H1 (cell line): Measurements from ENCODE around the gene PROX2.

Source experiments
- ATF3 ChIP-seq: IDR thresholded peaks from 2 replicates; pipeline ENCODE4 v1.6.1; 2011; ENCODE audit warnings: low read depth, mild to moderate bottlenecking, low read length; ENCODE audit not compliant: insufficient read depth
- EP300 ChIP-seq, 2 experiments: IDR thresholded peaks; 1 replicate in 1 of 2; 2 replicates in 1 of 2; pipeline ENCODE4 v1.6.1; 2011 to 2012; ENCODE audit warnings: low read depth in 2 of 2, low read length in 2 of 2, mild to moderate bottlenecking in 2 of 2, borderline replicate concordance in 1 of 2, inconsistent platforms in 1 of 2, moderate library complexity in 1 of 2
- GTF2F1 ChIP-seq: IDR thresholded peaks from 2 replicates; pipeline ENCODE4 v1.6.1; 2012; ENCODE audit warnings: low read depth, low read length, improper control_type of control experiment, borderline replicate concordance
- KDM1A ChIP-seq: fragments of 200-600, 300-600 bp; sonication (generic); IDR thresholded peaks from 2 replicates; pipeline ENCODE4 v1.7.1; 2016; ENCODE audit warnings: mild to moderate bottlenecking, low read length, borderline replicate concordance
- POLR2A ChIP-seq, 2 experiments: IDR thresholded peaks; 1 replicate in 1 of 2; 2 replicates in 1 of 2; pipeline ENCODE4 v1.6.1; 2011; ENCODE audit warnings: low read depth in 2 of 2, low read length in 2 of 2, mild to moderate bottlenecking in 2 of 2; ENCODE audit errors: control extremely low read depth in 1 of 2
- TF ChIP-seq, protein P1 (sequence below), 3 experiments: IDR thresholded peaks; 1 replicate in 2 of 3; 2 replicates in 1 of 3; pipeline versions ENCODE4 v1.5.1 to v1.6.1; 2011; ENCODE audit warnings: low read length in 3 of 3, mild to moderate bottlenecking in 3 of 3, inconsistent platforms in 2 of 3, low read depth in 1 of 3, moderate library complexity in 1 of 3; ENCODE audit not compliant: insufficient read depth in 1 of 3; ENCODE audit errors: control extremely low read depth in 1 of 3
- TF ChIP-seq, protein P2 (sequence below): IDR thresholded peaks from 2 replicates; pipeline ENCODE4 v1.6.1; 2012; ENCODE audit warnings: inconsistent platforms
- TF ChIP-seq, protein P3 (sequence below): IDR thresholded peaks from 2 replicates; pipeline ENCODE4 v1.6.1; 2011; ENCODE audit warnings: low read length, improper control_type of control experiment

DNA sequence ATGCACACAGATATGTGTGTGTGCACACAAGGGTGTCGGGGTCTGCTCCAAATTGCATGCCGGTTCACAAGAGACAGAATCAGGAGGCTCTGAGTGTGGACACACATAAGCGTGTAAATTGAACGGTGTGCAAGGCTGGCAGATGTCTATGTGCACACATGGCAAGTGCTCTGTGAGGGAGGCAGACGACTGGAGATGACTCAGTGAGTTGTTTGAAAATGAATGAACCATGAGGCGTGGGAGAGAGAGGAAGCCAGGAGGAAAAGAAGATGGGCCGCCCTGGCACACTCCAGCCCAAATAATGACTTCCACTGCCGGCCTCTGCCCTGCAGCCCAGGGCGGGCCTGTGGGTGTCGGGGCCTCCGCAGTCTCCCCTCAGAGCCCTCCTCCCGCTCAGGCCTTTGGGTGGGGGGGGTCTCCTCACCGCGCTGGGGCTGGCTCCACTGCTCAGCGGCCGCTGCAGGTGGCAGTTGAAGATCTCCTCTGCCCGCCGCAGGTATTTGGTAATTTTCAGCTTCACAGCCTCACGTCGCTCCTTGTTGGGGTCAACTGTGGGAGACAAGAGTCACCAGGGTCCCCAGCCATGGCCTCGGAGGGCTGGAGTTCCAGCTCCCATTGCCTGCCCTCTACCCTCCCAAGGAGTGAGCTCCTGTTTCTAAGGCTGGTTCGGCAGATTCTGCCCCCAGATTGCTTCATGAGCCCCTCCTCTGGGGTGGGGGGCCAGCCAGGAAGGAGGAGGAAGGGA lies 43.6 kb upstream of the PROX2 start:
- TF ChIP-seq POLR2A (IDR thresholded peaks at IDR 0.05; ENCODE audit: control extremely low read depth in 1 of 2, low read depth in 2 of 2, low read length in 2 of 2) (no peak), GTF2F1 (no peak), ATF3 (no peak), EP300 (IDR thresholded peaks at IDR 0.05; ENCODE audit: borderline replicate concordance in 1 of 2, low read depth in 2 of 2, low read length in 2 of 2) (no peak), KDM1A (no peak)
- TF ChIP-seq, protein P1, sequence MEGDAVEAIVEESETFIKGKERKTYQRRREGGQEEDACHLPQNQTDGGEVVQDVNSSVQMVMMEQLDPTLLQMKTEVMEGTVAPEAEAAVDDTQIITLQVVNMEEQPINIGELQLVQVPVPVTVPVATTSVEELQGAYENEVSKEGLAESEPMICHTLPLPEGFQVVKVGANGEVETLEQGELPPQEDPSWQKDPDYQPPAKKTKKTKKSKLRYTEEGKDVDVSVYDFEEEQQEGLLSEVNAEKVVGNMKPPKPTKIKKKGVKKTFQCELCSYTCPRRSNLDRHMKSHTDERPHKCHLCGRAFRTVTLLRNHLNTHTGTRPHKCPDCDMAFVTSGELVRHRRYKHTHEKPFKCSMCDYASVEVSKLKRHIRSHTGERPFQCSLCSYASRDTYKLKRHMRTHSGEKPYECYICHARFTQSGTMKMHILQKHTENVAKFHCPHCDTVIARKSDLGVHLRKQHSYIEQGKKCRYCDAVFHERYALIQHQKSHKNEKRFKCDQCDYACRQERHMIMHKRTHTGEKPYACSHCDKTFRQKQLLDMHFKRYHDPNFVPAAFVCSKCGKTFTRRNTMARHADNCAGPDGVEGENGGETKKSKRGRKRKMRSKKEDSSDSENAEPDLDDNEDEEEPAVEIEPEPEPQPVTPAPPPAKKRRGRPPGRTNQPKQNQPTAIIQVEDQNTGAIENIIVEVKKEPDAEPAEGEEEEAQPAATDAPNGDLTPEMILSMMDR (IDR thresholded peaks at IDR 0.05; ENCODE audit: control extremely low read depth in 1 of 3, insufficient read depth in 1 of 3, low read depth in 1 of 3, low read length in 3 of 3): no peak
- TF ChIP-seq, protein P2, sequence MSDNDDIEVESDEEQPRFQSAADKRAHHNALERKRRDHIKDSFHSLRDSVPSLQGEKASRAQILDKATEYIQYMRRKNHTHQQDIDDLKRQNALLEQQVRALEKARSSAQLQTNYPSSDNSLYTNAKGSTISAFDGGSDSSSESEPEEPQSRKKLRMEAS: no peak
- TF ChIP-seq, protein P3, sequence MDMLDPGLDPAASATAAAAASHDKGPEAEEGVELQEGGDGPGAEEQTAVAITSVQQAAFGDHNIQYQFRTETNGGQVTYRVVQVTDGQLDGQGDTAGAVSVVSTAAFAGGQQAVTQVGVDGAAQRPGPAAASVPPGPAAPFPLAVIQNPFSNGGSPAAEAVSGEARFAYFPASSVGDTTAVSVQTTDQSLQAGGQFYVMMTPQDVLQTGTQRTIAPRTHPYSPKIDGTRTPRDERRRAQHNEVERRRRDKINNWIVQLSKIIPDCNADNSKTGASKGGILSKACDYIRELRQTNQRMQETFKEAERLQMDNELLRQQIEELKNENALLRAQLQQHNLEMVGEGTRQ: no peak
